ENCODE data around the gene PAPPA2.

DNA sequence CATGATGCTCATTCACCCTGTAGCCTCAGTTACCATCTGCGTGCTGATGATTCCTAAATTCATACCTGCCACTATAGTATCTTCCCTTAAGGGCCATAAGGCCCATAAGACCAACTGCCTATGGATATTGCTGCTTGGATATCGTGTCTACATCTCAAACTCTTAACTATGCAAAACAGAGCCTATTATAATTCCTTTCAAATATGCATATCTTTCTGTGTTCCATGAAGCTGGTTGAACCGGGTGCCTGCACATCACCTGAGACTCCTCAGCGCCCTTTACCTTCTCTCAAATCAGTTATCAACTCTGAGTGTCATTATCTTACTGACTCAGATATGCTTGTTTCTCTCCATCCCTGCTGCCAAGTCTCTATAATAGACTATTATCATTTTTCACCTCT is 311.2 kb downstream of the PAPPA2 start:
- no peak for TF ChIP-seq CTCF (IDR thresholded peaks at IDR 0.05; ENCODE audit: low read length)
- TF ChIP-seq EZH2 (optimal IDR thresholded peaks at IDR 0.05; ENCODE audit: low read depth, low read length) = no peak
- no peak for TF ChIP-seq EZH2phosphoT487 (IDR thresholded peaks at IDR 0.05; ENCODE audit: low read length)

Data from MM.1S (cell line).